SK-N-SH (cell line): ENCODE results near the gene COQ10B.
"Not testable (repeated sequence)": the region's sequence is repeated elsewhere in the genome, so short reads cannot be mapped to it uniquely, and the experiment has no call there.

Source experiments
- CHD2 ChIP-seq: fragments of 150-350 bp; IDR thresholded peaks from 2 replicates; pipeline ENCODE4 v1.6.1; 2018; ENCODE audit warnings: low read length; ENCODE audit not compliant: partially characterized antibody
- CTCF ChIP-seq: fragments of 200-600 bp; sonication (generic); IDR thresholded peaks from 2 replicates; pipeline ENCODE4 v1.6.1; 2017; ENCODE audit warnings: antibody characterized with exemption, mild to moderate bottlenecking, moderate library complexity
- FOSL2 ChIP-seq: IDR thresholded peaks from 2 replicates; pipeline ENCODE4 v1.4.0; 2012; ENCODE audit warnings: low read depth, mild to moderate bottlenecking, moderate library complexity, borderline replicate concordance
- MAX ChIP-seq: IDR thresholded peaks from 2 replicates; pipeline ENCODE4 v1.4.0; 2012; ENCODE audit warnings: low read depth
- MEF2A ChIP-seq: IDR thresholded peaks from 2 replicates; pipeline ENCODE4 v1.4.0; 2012; ENCODE audit warnings: low read depth, borderline replicate concordance
- MXI1 ChIP-seq: IDR thresholded peaks from 2 replicates; pipeline ENCODE4 v1.6.1; 2012; ENCODE audit warnings: mild to moderate bottlenecking, low read depth, low read length, improper control_type of control experiment
- NFIC ChIP-seq: IDR thresholded peaks from 2 replicates; pipeline ENCODE4 v1.4.0; 2012; ENCODE audit warnings: borderline replicate concordance
- POLR2AphosphoS5 ChIP-seq: IDR thresholded peaks from 2 replicates; pipeline ENCODE4 v1.6.1; 2012; ENCODE audit warnings: low read depth, low read length
- RAD21 ChIP-seq: IDR thresholded peaks from 2 replicates; pipeline ENCODE4 v1.6.1; 2012; ENCODE audit warnings: mild to moderate bottlenecking, low read length
- SIN3A ChIP-seq: IDR thresholded peaks from 2 replicates; pipeline ENCODE4 v1.6.1; 2012; ENCODE audit warnings: low read depth, mild to moderate bottlenecking, low read length, moderate library complexity, borderline replicate concordance
- TAF1 ChIP-seq: IDR thresholded peaks from 2 replicates; pipeline ENCODE4 v1.6.1; 2012; ENCODE audit warnings: low read depth, mild to moderate bottlenecking, low read length, moderate library complexity, borderline replicate concordance
- YY1 ChIP-seq: IDR thresholded peaks from 2 replicates; pipeline ENCODE4 v1.4.0; 2012; ENCODE audit warnings: low read depth, mild to moderate bottlenecking
- TF ChIP-seq, protein P1 (sequence below): fragments of 150-350 bp; IDR thresholded peaks from 2 replicates; pipeline ENCODE4 v1.6.1; 2017; ENCODE audit warnings: antibody characterized with exemption, low read length, low read depth, borderline replicate concordance
- TF ChIP-seq, protein P2 (sequence below): IDR thresholded peaks from 2 replicates; pipeline ENCODE4 v1.6.1; 2012; ENCODE audit warnings: mild to moderate bottlenecking, low read depth, low read length, moderate library complexity

GRCh38 chr2:197432527-197432926, 20.8 kb upstream of the COQ10B start:
- TF ChIP-seq FOSL2, YY1, MXI1, MEF2A, CTCF, TAF1, MAX, CHD2, POLR2AphosphoS5, RAD21, SIN3A, NFIC: not testable (repeated sequence)
- TF ChIP-seq, protein P1, sequence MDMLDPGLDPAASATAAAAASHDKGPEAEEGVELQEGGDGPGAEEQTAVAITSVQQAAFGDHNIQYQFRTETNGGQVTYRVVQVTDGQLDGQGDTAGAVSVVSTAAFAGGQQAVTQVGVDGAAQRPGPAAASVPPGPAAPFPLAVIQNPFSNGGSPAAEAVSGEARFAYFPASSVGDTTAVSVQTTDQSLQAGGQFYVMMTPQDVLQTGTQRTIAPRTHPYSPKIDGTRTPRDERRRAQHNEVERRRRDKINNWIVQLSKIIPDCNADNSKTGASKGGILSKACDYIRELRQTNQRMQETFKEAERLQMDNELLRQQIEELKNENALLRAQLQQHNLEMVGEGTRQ, result not testable (repeated sequence)
- TF ChIP-seq, protein P2, sequence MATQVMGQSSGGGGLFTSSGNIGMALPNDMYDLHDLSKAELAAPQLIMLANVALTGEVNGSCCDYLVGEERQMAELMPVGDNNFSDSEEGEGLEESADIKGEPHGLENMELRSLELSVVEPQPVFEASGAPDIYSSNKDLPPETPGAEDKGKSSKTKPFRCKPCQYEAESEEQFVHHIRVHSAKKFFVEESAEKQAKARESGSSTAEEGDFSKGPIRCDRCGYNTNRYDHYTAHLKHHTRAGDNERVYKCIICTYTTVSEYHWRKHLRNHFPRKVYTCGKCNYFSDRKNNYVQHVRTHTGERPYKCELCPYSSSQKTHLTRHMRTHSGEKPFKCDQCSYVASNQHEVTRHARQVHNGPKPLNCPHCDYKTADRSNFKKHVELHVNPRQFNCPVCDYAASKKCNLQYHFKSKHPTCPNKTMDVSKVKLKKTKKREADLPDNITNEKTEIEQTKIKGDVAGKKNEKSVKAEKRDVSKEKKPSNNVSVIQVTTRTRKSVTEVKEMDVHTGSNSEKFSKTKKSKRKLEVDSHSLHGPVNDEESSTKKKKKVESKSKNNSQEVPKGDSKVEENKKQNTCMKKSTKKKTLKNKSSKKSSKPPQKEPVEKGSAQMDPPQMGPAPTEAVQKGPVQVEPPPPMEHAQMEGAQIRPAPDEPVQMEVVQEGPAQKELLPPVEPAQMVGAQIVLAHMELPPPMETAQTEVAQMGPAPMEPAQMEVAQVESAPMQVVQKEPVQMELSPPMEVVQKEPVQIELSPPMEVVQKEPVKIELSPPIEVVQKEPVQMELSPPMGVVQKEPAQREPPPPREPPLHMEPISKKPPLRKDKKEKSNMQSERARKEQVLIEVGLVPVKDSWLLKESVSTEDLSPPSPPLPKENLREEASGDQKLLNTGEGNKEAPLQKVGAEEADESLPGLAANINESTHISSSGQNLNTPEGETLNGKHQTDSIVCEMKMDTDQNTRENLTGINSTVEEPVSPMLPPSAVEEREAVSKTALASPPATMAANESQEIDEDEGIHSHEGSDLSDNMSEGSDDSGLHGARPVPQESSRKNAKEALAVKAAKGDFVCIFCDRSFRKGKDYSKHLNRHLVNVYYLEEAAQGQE, result not testable (repeated sequence)
